NK-92 treated with Interleukin-12 subunit alpha and Interleukin-12 subunit beta, amount 100 ng/mL, for 24 hours (cell line): ENCODE data around the gene LTBR.
"Not testable (repeated sequence)": the region's sequence is repeated elsewhere in the genome, so short reads cannot be mapped to it uniquely, and the experiment has no call there.

Source experiments
- DNase-seq: peaks from one replicate; lab custom pipeline; 2025; lab: John Stamatoyannopoulos, UW

LTBR gene

DNA sequence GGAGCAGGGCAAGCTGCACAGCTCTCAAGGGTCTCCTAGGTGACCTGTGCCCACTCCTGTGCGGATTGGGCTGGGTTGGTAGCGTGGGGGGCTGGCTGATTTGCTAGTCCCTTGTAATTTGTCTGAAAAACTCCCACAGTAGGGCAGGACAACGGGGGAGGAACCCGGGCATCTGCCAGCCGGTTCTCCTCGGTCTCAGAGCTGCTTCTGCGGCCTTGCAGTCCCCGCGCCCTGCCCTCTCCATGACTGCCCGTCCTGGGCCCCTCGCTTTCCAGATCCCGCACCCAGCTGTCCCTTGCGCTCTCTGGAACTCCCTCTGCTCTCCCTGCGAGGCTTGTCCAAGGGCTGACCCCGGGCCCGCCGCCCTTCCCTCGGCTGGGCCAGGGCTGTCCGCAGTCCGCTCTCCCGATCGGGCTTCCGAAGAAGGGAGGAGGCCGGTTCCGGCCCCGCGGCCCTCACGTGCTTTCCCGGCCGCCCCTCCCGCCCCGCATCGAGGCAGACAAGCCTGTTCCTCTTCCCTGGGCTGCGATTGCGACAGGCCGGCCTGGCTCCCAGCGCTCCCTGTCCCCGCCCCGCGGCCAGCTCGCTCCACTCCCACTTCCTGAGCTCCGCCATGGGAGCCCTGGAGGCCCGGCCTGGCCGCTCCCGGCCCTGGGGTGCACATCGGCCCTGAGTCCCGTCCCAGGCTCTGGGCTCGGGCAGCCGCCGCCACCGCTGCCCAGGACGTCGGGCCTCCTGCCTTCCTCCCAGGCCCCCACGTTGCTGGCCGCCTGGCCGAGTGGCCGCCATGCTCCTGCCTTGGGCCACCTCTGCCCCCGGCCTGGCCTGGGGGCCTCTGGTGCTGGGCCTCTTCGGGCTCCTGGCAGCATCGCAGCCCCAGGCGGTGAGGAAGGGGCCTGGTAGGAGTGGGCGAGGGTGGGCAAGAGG is at the start of gene LTBR:
Gene LTBR (plus strand): TSS at position 591 of the 927 bp plus-strand sequence. CDS start 197 bp downstream, at position 788.
- no peak for DNase-seq

- DNase-seq, result no peak
Observed at GRCh38 chr12:6334359-6334758, 49.6 kb upstream of the LTBR start.

DNA sequence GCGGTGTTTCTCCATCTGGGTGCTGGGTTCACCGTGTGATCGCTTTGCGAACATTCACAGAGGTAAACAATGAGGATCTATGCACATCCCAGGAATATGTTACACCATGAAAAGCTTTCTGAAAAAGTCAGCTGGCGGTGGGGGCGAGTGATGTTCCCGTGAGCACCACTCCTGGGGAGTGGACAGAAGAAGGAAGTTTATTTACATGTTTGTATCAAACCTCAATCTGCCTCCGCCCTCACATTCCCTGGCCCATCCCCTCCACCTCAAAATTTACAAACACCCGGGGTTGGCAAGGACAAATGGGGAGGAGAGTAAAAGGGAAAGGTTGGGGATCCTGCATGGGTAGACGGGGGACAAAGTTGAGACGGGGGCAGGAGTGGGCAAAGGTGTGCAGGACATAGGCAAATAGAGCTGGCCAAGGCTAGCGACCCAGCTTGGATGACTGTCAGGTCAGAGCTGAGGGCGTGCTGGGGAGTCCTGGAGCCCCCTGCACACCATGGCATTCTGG is 49.0 kb upstream of the LTBR start:
- DNase-seq, result no peak

DNA sequence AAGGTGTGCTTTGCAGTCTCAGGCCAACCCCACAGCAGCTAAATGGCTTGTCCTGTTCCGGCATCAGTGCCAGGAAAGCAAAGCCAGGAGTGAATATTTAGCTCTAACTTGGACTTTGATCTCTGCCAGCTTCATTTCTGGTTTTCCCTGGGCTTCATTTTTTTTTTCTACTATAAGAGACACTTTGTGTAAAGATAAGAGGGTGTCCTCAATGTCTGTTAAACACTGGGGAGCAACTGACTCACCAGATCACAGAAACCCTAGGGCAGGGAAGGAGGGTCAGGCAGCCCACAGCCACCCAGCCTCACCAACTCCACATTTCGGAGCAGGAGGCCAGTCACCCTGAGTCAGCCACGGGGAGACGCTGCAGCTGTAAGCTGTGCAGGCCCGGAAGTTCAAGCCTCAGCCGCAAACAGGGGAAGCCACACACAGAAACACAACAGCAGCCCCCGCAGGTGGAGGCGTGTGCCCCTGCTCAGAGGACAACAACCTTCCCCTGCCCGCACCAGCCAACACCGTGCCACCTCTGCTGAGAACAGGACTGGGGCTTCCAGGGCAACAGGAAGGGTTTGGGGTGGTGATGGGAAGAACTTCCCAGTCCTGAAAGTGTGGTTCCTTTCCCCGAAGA is 48.4 kb upstream of the LTBR start:
- peak; percentile 74 for DNase-seq

DNA sequence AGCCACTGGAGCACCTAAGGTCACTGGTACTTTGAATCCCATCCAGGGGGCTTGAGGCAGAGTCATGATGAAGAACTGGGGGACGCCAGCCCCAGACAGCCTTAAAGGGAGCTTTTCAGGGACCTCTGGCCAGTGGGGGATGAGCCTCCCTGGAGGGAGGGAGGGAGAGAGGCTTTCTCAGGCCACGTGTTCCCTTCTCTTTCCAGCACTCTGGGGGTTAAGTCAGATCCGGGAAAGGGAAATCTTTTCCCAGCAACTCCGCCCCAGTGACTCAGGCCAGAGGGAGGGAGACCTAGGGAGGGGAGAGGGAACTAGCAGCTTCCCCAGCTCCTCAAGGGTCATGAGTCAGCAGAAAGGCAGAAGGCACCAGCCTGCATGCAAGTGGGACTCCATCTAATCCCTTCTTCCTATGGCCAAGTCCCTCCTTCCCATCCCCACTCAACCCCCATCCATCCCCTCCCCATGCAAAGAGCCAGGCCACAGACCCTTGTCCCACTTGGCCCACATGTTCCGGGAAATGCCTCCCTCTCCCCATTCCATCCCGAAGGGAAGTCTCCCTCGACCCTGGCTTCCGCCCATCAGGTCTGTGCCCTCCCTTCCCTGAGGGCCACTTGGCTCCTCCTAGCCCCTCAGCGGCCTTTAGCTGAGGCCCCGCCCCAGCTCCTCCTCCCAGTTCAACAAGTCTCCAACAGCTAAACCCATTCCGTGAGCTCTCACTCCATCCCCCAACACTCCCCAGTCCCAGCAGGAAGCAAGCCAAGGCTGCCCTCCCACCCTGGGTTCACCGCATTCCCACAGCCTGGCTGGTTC is 47.7 kb upstream of the LTBR start:
- DNase-seq, result peak; percentile 62

- peak; percentile 50 for DNase-seq
Observed at GRCh38 chr12:6336889-6337853, 46.8 kb upstream of the LTBR start.

DNA sequence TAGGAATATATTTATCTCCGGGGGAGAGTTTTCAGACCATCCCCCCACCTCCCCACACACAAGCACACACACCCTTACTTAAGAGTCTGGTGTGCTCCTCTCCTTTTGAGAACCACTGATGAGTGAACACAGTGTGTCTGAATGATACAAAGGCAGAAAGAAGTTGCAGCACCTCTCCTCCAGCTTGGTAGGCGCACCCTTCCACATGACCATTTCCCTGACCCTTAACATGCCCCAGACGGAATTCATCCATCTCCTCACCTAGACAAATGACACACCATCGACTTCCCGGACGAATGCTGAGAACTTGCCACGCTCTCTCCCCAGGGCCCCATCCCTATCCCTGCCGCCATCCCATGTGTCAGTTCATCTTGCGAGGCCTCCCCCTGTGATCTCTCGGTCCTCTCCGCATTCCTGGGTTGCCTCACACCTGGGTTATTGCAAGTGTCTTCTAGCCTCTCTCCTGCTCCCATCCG is 46.0 kb upstream of the LTBR start:
- DNase-seq, result no peak

GRCh38 chr12:6338536-6338935 is 45.4 kb upstream of the LTBR start:
- DNase-seq, result not testable (repeated sequence)

- DNase-seq, result no peak
Observed at GRCh38 chr12:6338955-6339354, 45.0 kb upstream of the LTBR start.

GRCh38 chr12:6340032-6340638 is 43.8 kb upstream of the LTBR start:
- DNase-seq, result no peak

DNA sequence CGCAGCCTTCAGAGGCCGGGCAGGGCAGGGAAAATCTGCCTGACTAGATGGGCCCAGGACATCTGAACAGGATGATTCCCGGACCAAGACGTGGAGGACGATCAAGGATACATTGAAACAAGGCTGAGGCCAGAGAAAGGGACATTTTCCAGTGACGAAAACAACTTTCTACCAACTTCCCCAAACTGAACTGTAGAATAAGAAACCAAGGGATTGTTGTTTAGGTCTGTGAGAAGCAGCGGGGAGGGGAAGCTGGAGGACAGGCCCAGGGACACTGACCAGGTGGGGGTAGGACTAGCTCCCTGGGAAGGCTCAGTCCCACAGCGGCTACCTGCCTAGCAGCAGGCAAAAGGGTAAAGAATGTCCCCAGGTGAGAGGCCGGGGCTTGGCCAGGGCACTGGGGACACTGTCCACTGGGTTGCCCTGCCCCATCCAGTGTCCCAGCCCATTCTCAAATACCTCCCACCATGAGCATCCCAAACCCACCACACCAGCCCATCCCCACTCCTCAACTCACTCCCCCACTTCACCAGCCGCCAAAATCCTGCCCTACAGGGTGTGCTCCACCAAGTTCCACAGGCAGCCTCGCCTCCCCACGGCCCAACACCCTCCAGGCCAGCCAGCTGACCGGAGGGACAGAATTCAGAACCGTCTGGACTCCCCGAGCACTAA is 43.1 kb upstream of the LTBR start:
- no peak for DNase-seq

GRCh38 chr12:6341417-6342139 is 42.4 kb upstream of the LTBR start, which contains the start of gene TNFRSF1A:
TNFRSF1A (minus strand) TSS chr12:6342076; CDS start chr12:6341814, 262 bp downstream.
- DNase-seq, result peak; percentile 36

DNA sequence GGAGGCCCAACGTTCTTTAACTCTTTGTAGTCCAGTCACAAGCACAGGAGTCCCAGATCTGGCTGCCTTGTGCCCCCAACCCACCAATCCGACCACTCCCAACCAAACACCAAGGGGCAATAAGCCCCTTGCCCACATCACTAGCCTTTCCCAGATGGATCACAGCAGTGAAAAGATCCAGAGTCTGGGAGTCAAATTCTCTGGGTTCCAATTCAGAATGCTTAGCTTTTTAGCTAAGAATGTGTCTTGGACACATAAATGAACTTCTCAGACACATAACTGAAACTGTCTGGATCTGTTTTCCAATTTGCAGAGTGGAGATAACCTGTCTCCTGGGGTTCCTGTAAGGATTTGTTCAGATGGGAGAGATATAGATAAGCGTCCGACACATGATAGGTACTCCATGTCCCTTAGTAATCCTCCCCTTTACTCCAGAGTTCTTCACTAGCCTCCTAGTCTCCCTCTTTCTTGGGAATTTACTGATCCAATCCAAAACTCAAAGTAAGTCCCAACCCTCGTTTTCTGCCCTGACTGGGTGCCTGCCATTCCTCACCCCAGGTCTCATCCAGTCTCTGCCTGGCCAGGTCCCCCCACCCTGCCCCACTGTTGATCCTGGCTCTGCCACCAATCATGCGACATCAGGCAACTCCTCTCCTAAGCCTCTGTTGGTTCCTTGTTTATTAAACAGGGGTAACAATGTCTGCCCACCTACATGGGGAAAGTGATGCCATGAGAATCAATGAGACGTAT is 41.6 kb upstream of the LTBR start:
- DNase-seq, result no peak

GRCh38 chr12:6343518-6343917 is 40.4 kb upstream of the LTBR start:
- no peak for DNase-seq

- not testable (repeated sequence) for DNase-seq
Observed at GRCh38 chr12:6344101-6344660, 39.8 kb upstream of the LTBR start.

DNA sequence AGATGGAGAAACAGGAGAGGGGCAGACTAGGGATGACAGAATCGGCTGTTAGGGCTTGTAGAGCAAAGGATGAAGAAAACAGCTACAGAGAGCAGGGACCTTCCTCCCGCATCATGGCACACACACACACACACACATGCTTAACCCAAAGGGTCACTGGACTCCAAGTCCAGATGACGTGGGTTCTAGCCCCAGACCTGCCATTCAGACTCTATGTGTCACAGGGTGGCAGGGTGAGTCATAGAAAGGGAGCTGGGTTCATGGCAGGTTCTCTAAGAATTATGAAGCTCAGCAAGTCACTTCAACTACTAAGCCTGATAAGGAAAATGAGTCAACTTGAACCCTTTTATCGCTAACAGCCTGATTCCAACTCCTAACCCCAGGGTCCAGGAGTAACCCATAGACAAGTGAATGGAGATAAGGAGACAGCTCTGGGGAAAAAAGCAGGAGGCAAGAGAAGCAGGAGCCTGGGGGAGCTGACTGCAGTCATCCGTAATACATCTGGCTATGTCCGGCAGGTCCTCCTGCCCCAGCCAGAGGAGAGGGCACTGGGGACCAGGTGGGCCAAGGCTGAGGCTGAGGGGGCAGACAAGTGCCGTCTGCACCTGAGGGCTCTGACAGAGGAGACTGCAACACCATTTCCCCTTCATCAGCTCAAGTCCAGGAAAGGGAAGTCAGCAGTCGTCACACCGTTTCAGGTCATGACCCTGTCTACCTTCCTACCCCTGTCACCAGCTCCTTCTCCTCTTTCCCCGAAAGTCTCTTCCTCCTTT is 38.5 kb upstream of the LTBR start:
- no peak for DNase-seq

- no peak for DNase-seq
Observed at GRCh38 chr12:6346235-6346832, 37.6 kb upstream of the LTBR start.
